DOHH2 (cell line): ENCODE measurements around the gene DCUN1D1.

Source experiments
- CTCF ChIP-seq: fragments of 200-600 bp; sonication (generic); IDR thresholded peaks from one replicate; pipeline ENCODE4 v1.5.1; 2014; ENCODE audit warnings: antibody characterized with exemption, mild to moderate bottlenecking, low read depth, low read length; ENCODE audit not compliant: poor library complexity, severe bottlenecking
- EZH2phosphoT487 ChIP-seq: fragments of 200-600 bp; sonication (generic); IDR thresholded peaks from 2 replicates; pipeline ENCODE4 v1.6.1; 2017; ENCODE audit warnings: borderline replicate concordance, mild to moderate bottlenecking, antibody characterized with exemption, low read length, moderate library complexity, mixed read lengths

GRCh38 chr3:182954553-182955235, 25.6 kb downstream of the DCUN1D1 start:
- TF ChIP-seq CTCF (no peak), EZH2phosphoT487 (no peak)
